ENCODE measurements around the gene PRKCE. TPM values are rescaled to one million over a fixed set of nuclear protein-coding genes. Genes with fewer than 3 reads are reported as not detected.
A peak's percentile ranks its signal among the peaks of the same experiment; 100 is the strongest.
"Not testable (repeated sequence)": the region's sequence is repeated elsewhere in the genome, so short reads cannot be mapped to it uniquely, and the experiment has no call there.

PRKCE gene
- total and polyA plus RNA-seq, 4 experiments from 2014 or later: 1.8 to 21.7 (median 11.0) TPM

DNA sequence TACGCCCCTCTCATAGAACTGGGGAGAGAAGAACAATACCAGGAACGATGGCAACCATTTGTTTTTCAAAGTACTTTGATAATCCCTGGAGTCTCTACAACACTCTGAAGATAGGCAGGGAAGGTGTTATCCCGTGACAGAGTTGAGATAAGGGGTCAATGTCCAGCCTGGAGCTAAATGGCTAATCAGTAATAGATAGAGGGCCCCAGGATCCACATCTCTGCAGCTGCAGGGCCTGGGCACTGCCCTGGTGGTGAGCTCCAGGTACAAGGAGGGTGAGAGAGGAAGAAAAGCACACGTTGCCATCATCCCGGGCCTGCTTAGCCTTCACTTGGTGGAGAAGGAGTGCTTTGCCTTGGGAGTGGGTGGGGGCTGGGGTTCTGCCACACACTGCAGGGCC lies 260.6 kb downstream of the PRKCE start:
- no peak for DNase-seq
- Histone ChIP-seq H3K27ac (ENCODE audit: low read depth, low read length) (no peak overlapping the region), H3K4me3 (ENCODE audit: low read length in 2 of 2) (no peak overlapping the region), H3K27me3 (ENCODE audit: insufficient read depth, low read length) (no peaks in the 10 kb centered on the region), H3K36me3 (ENCODE audit: insufficient read depth, low read length) (no peaks in the 10 kb centered on the region), H3K9me3 (ENCODE audit: control insufficient read depth in 1 of 2, low read length in 2 of 2) (no peaks in the 10 kb centered on the region), H3K4me1 (ENCODE audit: insufficient read depth, low read length) (no peaks in the 10 kb centered on the region)
- peaks cover 0 to 10% of the 10 kb centered on the region in 2 donors for H3K36me3 Mint-ChIP-seq
- intact Hi-C loops (cut with micrococcal nuclease): no loop called here
- CTCF ChIA-PET (ENCODE audit: partially characterized antibody): no interaction called here
- peaks cover 0 to 3% (median 2%) of the 10 kb centered on the region in 4 donors for H3K4me1 Mint-ChIP-seq
- peaks cover 0 to 2% (median 0%) of the 10 kb centered on the region in 8 donors for H3K9me3 Mint-ChIP-seq
- no peak overlapping the region for H3K4me3 Mint-ChIP-seq
- no peaks in the 10 kb centered on the region for H3K27me3 Mint-ChIP-seq
- POLR2A ChIA-PET (ENCODE audit: partially characterized antibody): no interaction called here
- no peak overlapping the region for H3K27ac Mint-ChIP-seq

- H3K27me3 ChIP-seq (ENCODE audit: insufficient read depth, low read length): no peaks in the 10 kb centered on the region
- no peaks in the 10 kb centered on the region for H3K9me3 ChIP-seq (ENCODE audit: control insufficient read depth in 1 of 2, low read length in 2 of 2)
- no peaks in the 10 kb centered on the region for H3K27me3 Mint-ChIP-seq
- peaks cover 0 to 3% (median 2%) of the 10 kb centered on the region in 4 donors for H3K4me1 Mint-ChIP-seq
- H3K36me3 Mint-ChIP-seq: peaks cover 0 to 10% of the 10 kb centered on the region in 2 donors
- peaks cover 0 to 2% (median 0%) of the 10 kb centered on the region in 8 donors for H3K9me3 Mint-ChIP-seq
- DNase-seq: no peak
- H3K4me3 ChIP-seq (ENCODE audit: low read length in 2 of 2): no peak overlapping the region
- H3K4me1 ChIP-seq (ENCODE audit: insufficient read depth, low read length): no peaks in the 10 kb centered on the region
- intact Hi-C loops (cut with micrococcal nuclease): no loop called here
- CTCF ChIA-PET (ENCODE audit: partially characterized antibody): no interaction called here
- no peaks in the 10 kb centered on the region for H3K36me3 ChIP-seq (ENCODE audit: insufficient read depth, low read length)
- no peak overlapping the region for H3K27ac ChIP-seq (ENCODE audit: low read depth, low read length)
- POLR2A ChIA-PET (ENCODE audit: partially characterized antibody): no interaction called here
- no peak overlapping the region for H3K4me3 Mint-ChIP-seq
- no peak overlapping the region for H3K27ac Mint-ChIP-seq
These were observed 262.1 kb downstream of the PRKCE start for GRCh38 chr2:45913539-45913938.

DNA sequence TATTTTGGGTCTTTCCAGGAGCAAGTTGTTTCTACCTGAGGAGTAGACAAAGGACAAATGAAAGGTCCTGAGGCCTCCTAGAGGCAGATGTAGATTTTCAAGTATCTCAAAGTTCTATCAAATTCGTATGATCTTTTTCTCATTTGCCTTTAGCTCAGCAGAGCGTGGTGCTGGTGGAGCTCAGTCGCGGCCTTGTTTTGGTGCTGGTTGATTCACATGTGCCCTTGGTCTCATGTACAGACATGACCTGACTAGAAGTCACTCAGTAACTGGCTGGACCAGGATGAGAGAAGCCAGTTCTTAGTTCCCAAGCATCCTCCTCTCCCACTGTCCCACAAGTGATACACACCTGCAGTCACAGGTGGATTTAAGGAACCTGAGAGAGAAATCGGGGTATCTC lies 264.0 kb downstream of the PRKCE start:
- Mint-ChIP-seq H3K4me1 (peaks cover 0 to 7% (median 2%) of the 10 kb centered on the region in 4 donors), H3K4me3 (no peak overlapping the region), H3K27ac (peak overlapping the region in 1 of 7 donors; percentile 24), H3K9me3 (peaks cover 0 to 2% (median 0%) of the 10 kb centered on the region in 8 donors), H3K36me3 (peaks cover 0 to 10% of the 10 kb centered on the region in 2 donors), H3K27me3 (no peaks in the 10 kb centered on the region)
- Histone ChIP-seq H3K9me3 (ENCODE audit: control insufficient read depth in 1 of 2, low read length in 2 of 2) (no peaks in the 10 kb centered on the region), H3K36me3 (ENCODE audit: insufficient read depth, low read length) (no peaks in the 10 kb centered on the region), H3K4me3 (ENCODE audit: low read length in 2 of 2) (no peak overlapping the region), H3K27ac (ENCODE audit: low read depth, low read length) (no peak overlapping the region), H3K27me3 (ENCODE audit: insufficient read depth, low read length) (no peaks in the 10 kb centered on the region), H3K4me1 (ENCODE audit: insufficient read depth, low read length) (no peaks in the 10 kb centered on the region)
- intact Hi-C loops (cut with micrococcal nuclease): no loop called here
- no peak for DNase-seq
- CTCF ChIA-PET (ENCODE audit: partially characterized antibody): no interaction called here
- POLR2A ChIA-PET (ENCODE audit: partially characterized antibody): no interaction called here

GRCh38 chr2:45917561-45918176 lies 266.2 kb downstream of the PRKCE start:
- H3K4me3 ChIP-seq (ENCODE audit: low read length in 2 of 2); H3K9me3 ChIP-seq (ENCODE audit: control insufficient read depth in 1 of 2, low read length in 2 of 2); H3K36me3 ChIP-seq (ENCODE audit: insufficient read depth, low read length); H3K27me3 ChIP-seq (ENCODE audit: insufficient read depth, low read length); H3K36me3 Mint-ChIP-seq; H3K9me3 Mint-ChIP-seq; H3K27ac Mint-ChIP-seq; CTCF ChIA-PET (ENCODE audit: partially characterized antibody); H3K27ac ChIP-seq (ENCODE audit: low read depth, low read length); H3K4me1 ChIP-seq (ENCODE audit: insufficient read depth, low read length); intact Hi-C loops (cut with micrococcal nuclease); DNase-seq; H3K4me1 Mint-ChIP-seq; H3K27me3 Mint-ChIP-seq; H3K4me3 Mint-ChIP-seq; POLR2A ChIA-PET (ENCODE audit: partially characterized antibody): not testable (repeated sequence)

GRCh38 chr2:45918463-45919159 lies 267.1 kb downstream of the PRKCE start:
- H3K27me3 Mint-ChIP-seq: no peaks in the 10 kb centered on the region
- intact Hi-C loops (cut with micrococcal nuclease): no loop called here
- no peaks in the 10 kb centered on the region for H3K27me3 ChIP-seq (ENCODE audit: insufficient read depth, low read length)
- POLR2A ChIA-PET (ENCODE audit: partially characterized antibody): no interaction called here
- no peak overlapping the region for H3K27ac Mint-ChIP-seq
- H3K9me3 ChIP-seq (ENCODE audit: control insufficient read depth in 1 of 2, low read length in 2 of 2): no peaks in the 10 kb centered on the region
- H3K4me3 Mint-ChIP-seq: no peak overlapping the region
- no peaks in the 10 kb centered on the region for H3K4me1 ChIP-seq (ENCODE audit: insufficient read depth, low read length)
- H3K9me3 Mint-ChIP-seq: peaks cover 0 to 2% (median 0%) of the 10 kb centered on the region in 8 donors
- H3K36me3 ChIP-seq (ENCODE audit: insufficient read depth, low read length): no peaks in the 10 kb centered on the region
- DNase-seq: no peak
- H3K27ac ChIP-seq (ENCODE audit: low read depth, low read length): no peak overlapping the region
- H3K4me3 ChIP-seq (ENCODE audit: low read length in 2 of 2): no peak overlapping the region
- H3K36me3 Mint-ChIP-seq: peaks cover 0 to 6% of the 10 kb centered on the region in 2 donors
- CTCF ChIA-PET (ENCODE audit: partially characterized antibody): no interaction called here
- peaks cover 0 to 5% (median 2%) of the 10 kb centered on the region in 4 donors for H3K4me1 Mint-ChIP-seq

DNA sequence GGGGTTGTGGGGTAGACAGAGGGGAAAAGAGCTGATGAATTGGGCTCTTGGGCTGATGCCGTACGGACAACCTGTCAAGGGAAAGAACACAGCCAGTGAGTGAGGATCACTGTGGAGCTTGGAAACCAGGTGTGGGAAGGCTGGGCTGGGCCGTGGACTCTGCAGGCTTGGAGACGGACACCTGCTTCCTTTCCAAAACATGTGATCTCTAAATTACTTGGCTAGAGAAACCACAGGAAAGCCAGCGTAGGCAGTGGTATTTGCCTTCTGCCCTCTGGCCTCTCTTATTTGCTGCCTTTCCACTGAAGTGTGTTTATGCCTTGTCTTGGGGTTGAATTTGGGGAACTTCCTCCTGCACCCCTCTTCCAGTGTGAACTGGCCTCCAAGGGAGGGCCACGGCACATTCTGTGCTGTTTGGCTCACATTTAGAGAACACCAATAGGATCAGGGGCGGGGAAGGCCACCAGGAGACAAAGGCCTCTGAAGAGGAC lies 267.7 kb downstream of the PRKCE start:
- no peaks in the 10 kb centered on the region for H3K4me1 ChIP-seq (ENCODE audit: insufficient read depth, low read length)
- H3K27ac Mint-ChIP-seq: no peak overlapping the region
- H3K36me3 ChIP-seq (ENCODE audit: insufficient read depth, low read length): no peaks in the 10 kb centered on the region
- H3K4me3 ChIP-seq (ENCODE audit: low read length in 2 of 2): no peak overlapping the region
- H3K9me3 Mint-ChIP-seq: peaks cover 0 to 2% (median 0%) of the 10 kb centered on the region in 8 donors
- H3K27me3 Mint-ChIP-seq: no peaks in the 10 kb centered on the region
- no peak overlapping the region for H3K4me3 Mint-ChIP-seq
- no peak overlapping the region for H3K27ac ChIP-seq (ENCODE audit: low read depth, low read length)
- peaks cover 0 to 5% (median 2%) of the 10 kb centered on the region in 4 donors for H3K4me1 Mint-ChIP-seq
- intact Hi-C loops (cut with micrococcal nuclease): no loop called here
- DNase-seq: no peak
- POLR2A ChIA-PET (ENCODE audit: partially characterized antibody): no interaction called here
- no peaks in the 10 kb centered on the region for H3K27me3 ChIP-seq (ENCODE audit: insufficient read depth, low read length)
- no peaks in the 10 kb centered on the region for H3K9me3 ChIP-seq (ENCODE audit: control insufficient read depth in 1 of 2, low read length in 2 of 2)
- peaks cover 0 to 6% of the 10 kb centered on the region in 2 donors for H3K36me3 Mint-ChIP-seq
- CTCF ChIA-PET (ENCODE audit: partially characterized antibody): no interaction called here

- Mint-ChIP-seq H3K36me3 (peaks cover 0 to 6% of the 10 kb centered on the region in 2 donors), H3K27ac (no peak overlapping the region), H3K9me3 (no peaks in the 10 kb centered on the region), H3K27me3 (no peaks in the 10 kb centered on the region), H3K4me3 (no peak overlapping the region), H3K4me1 (peaks cover 0 to 5% (median under 1%) of the 10 kb centered on the region in 4 donors)
- DNase-seq: no peak
- Histone ChIP-seq H3K27ac (ENCODE audit: low read depth, low read length) (no peak overlapping the region), H3K27me3 (ENCODE audit: insufficient read depth, low read length) (no peaks in the 10 kb centered on the region), H3K36me3 (ENCODE audit: insufficient read depth, low read length) (no peaks in the 10 kb centered on the region), H3K9me3 (ENCODE audit: control insufficient read depth in 1 of 2, low read length in 2 of 2) (no peaks in the 10 kb centered on the region), H3K4me3 (ENCODE audit: low read length in 2 of 2) (no peak overlapping the region), H3K4me1 (ENCODE audit: insufficient read depth, low read length) (no peaks in the 10 kb centered on the region)
- ChIA-PET POLR2A (ENCODE audit: partially characterized antibody) (no interaction called here), CTCF (ENCODE audit: partially characterized antibody) (no interaction called here)
- intact Hi-C loops (cut with micrococcal nuclease): no loop called here
These were observed 268.2 kb downstream of the PRKCE start for GRCh38 chr2:45919711-45920111.

Data from CD4-positive, alpha-beta memory T cell (primary cell).